ENCODE data around the gene CFAP77. TPM values are rescaled to one million over a fixed set of nuclear protein-coding genes. Genes with fewer than 3 reads are reported as not detected.
A peak's percentile ranks its signal among the peaks of the same experiment; 100 is the strongest.

The CFAP77 gene
- total RNA-seq, 1 donor from 2014 or later = not detected

DNA sequence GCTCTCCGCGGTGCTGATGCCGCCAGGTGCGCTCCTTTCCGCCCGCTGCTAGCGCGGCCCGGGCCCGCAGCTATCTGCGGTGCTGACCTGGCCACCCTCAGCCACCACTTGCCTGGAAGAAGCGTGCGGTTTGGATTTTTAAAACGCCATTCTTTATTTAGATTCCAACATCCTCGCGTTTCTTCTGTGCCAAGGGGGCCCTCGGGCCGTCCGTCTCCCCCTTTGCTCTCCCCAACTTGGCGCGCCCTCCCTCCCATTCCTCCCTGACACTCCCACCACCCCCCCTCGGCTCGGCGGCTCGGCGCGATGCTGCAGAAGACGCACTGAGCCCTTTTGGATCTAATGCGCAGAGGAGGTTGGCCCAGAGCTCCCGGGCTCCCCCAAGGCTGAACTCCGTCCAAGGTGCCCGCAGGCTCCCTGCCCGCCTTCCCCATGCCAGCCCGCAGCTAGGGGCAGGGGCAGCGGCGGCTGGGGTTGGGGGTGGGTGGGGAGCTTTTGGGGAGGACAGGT lies 172.3 kb downstream of the CFAP77 start, which contains the start of gene BARHL1:
Gene BARHL1, plus strand, starts transcription at position 331 of the 510 bp plus-strand sequence. CDS start 192 bp downstream, outside the sequence.
- FAIRE-seq (no peak), DNase-seq (ENCODE audit: low read depth) (no peak)
- TF ChIP-seq CTCF (IDR thresholded peaks at IDR 0.05; ENCODE audit: insufficient read depth, low read length, severe bottlenecking) = no peak
- peaks cover 83% of the 10 kb centered on the region for H3K27me3 ChIP-seq (ENCODE audit: control insufficient read depth, insufficient read depth, low read length)
- no peaks in the 10 kb centered on the region for H3K36me3 ChIP-seq (ENCODE audit: control insufficient read depth, insufficient read depth, low read length)
- H3K4me3 ChIP-seq (ENCODE audit: low read depth, low read length) = peak within 1 kb of the TSS; percentile 6

DNA sequence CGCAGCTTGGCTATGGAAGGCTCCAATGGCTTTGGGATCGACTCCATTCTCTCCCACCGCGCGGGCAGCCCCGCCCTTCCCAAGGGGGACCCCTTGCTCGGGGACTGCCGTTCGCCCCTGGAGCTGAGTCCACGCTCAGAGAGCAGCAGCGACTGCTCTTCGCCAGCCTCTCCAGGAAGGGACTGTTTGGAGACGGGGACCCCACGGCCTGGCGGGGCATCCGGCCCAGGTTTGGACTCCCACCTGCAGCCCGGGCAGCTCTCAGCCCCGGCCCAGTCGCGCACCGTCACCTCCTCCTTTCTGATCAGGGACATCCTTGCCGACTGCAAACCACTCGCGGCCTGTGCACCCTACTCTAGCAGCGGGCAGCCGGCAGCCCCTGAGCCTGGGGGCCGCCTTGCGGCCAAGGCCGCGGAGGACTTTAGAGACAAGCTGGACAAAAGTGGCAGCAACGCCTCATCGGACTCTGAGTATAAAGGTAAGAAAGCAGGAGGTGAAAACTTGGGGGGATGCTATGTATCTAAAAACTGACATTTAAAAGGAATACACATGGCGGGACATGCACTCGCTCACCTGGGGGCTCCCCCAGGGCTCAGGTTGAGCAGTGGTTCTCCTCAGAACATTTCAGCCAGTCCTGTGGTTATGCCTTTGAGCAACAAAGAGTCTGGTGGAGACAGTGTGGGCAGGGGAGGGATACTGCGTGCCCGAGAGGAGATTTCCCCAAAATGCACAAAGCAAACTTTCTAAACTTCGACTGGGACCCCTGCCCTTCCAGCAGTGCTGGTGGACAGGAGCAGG lies 173.0 kb downstream of the CFAP77 start:
- H3K27me3 ChIP-seq (ENCODE audit: control insufficient read depth, insufficient read depth, low read length) = peaks cover 88% of the 10 kb centered on the region

DNA sequence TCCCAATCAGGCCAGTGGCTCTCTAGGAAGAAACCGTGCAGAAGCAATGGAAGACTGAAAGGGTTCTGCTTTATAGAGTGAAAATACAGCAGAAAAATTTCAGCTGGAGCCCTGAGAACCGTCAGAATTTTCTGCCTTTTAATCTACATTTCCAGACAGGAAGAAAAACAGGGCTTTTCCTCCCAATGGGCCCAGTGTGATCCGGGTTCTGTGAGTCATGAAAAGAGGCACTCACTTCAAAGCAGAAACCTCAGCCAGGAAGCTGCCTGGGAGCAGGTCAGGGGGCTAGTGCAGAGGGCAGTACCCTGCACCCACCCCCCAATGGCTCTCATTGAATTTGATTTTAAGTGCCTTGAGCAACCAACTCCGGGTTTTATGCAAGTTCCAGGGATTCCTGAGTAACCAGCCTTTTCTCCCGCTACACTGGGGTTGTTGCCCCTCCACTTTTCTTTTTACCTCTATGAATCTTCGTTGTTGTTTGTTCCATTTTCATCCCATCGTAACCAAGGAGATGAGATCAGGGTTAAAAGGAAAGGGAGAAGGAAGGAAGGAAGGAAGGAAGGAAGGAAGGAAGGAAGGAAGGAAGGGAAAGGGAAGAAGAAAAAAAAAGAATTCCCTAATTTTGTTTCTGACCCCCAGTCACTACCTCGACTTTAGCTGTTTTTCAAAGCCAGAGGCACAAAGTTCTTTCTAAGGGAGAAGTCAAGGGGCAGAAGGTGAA lies 173.7 kb downstream of the CFAP77 start:
- peaks cover 89% of the 10 kb centered on the region for H3K27me3 ChIP-seq (ENCODE audit: control insufficient read depth, insufficient read depth, low read length)
- no peaks in the 10 kb centered on the region for H3K36me3 ChIP-seq (ENCODE audit: control insufficient read depth, insufficient read depth, low read length)
- no peak for TF ChIP-seq CTCF (IDR thresholded peaks at IDR 0.05; ENCODE audit: insufficient read depth, low read length, severe bottlenecking)
- FAIRE-seq = no peak
- no peak overlapping the region for H3K4me3 ChIP-seq (ENCODE audit: low read depth, low read length)
- no peak for DNase-seq (ENCODE audit: low read depth)

More for the DNA sequence above, 173.0 kb downstream of the CFAP77 start:
- no peaks in the 10 kb centered on the region for H3K36me3 ChIP-seq (ENCODE audit: control insufficient read depth, insufficient read depth, low read length)
- no peak for TF ChIP-seq CTCF (IDR thresholded peaks at IDR 0.05; ENCODE audit: insufficient read depth, low read length, severe bottlenecking)
- H3K4me3 ChIP-seq (ENCODE audit: low read depth, low read length) = no peak overlapping the region
- no peak for FAIRE-seq
- DNase-seq (ENCODE audit: low read depth) = no peak

GRCh38 chr9:132584601-132585560 lies 174.9 kb downstream of the CFAP77 start:
- FAIRE-seq = no peak
- Histone ChIP-seq H3K27me3 (ENCODE audit: control insufficient read depth, insufficient read depth, low read length) (peaks cover 88% of the 10 kb centered on the region), H3K36me3 (ENCODE audit: control insufficient read depth, insufficient read depth, low read length) (no peaks in the 10 kb centered on the region), H3K4me3 (ENCODE audit: low read depth, low read length) (no peak overlapping the region)
- peak; percentile 22 for DNase-seq (ENCODE audit: low read depth)
- no peak for TF ChIP-seq CTCF (IDR thresholded peaks at IDR 0.05; ENCODE audit: insufficient read depth, low read length, severe bottlenecking)

Data from bronchial epithelial cell (primary cell).